22Rv1 (cell line): ENCODE results near the gene ATR.

ENCODE experiments used
- ZFX ChIP-seq: fragments of 450-650 bp; IDR thresholded peaks from 2 replicates; pipeline ENCODE4 v1.6.1; 2017; ENCODE audit warnings: antibody characterized with exemption, borderline replicate concordance
- TF ChIP-seq, protein P1 (sequence below): fragments of 450-650 bp; IDR thresholded peaks from 2 replicates; pipeline ENCODE4 v1.5.1; 2017; ENCODE audit warnings: mild to moderate bottlenecking

GRCh38 chr3:142459096-142459495 lies 119.4 kb downstream of the ATR start:
- TF ChIP-seq, protein P1, sequence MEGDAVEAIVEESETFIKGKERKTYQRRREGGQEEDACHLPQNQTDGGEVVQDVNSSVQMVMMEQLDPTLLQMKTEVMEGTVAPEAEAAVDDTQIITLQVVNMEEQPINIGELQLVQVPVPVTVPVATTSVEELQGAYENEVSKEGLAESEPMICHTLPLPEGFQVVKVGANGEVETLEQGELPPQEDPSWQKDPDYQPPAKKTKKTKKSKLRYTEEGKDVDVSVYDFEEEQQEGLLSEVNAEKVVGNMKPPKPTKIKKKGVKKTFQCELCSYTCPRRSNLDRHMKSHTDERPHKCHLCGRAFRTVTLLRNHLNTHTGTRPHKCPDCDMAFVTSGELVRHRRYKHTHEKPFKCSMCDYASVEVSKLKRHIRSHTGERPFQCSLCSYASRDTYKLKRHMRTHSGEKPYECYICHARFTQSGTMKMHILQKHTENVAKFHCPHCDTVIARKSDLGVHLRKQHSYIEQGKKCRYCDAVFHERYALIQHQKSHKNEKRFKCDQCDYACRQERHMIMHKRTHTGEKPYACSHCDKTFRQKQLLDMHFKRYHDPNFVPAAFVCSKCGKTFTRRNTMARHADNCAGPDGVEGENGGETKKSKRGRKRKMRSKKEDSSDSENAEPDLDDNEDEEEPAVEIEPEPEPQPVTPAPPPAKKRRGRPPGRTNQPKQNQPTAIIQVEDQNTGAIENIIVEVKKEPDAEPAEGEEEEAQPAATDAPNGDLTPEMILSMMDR: no peak
- no peak for TF ChIP-seq ZFX
